ENCODE results near the gene PRCD.

The PRCD gene

GRCh38 chr17:76570457-76570856 lies 30.6 kb downstream of the PRCD start:
- no peak overlapping the region for H3K27ac ChIP-seq (ENCODE audit: low read depth, low read length)
- no peak overlapping the region for H3K9ac ChIP-seq (ENCODE audit: low read length)
- no peak overlapping the region for H3K4me3 ChIP-seq (ENCODE audit: low read length)
- no peaks in the 10 kb centered on the region for H3K4me1 ChIP-seq (ENCODE audit: control insufficient read depth, insufficient read depth, low read length)
- H3K27me3 ChIP-seq (ENCODE audit: control insufficient read depth, insufficient read depth, low read length) = no peaks in the 10 kb centered on the region
- no peaks in the 10 kb centered on the region for H3K36me3 ChIP-seq (ENCODE audit: control insufficient read depth, insufficient read depth, low read length)

- H3K9ac ChIP-seq (ENCODE audit: low read length) = no peak overlapping the region
- H3K27ac ChIP-seq (ENCODE audit: low read depth, low read length) = no peak overlapping the region
- no peaks in the 10 kb centered on the region for H3K36me3 ChIP-seq (ENCODE audit: control insufficient read depth, insufficient read depth, low read length)
- no peaks in the 10 kb centered on the region for H3K4me1 ChIP-seq (ENCODE audit: control insufficient read depth, insufficient read depth, low read length)
- no peak overlapping the region for H3K4me3 ChIP-seq (ENCODE audit: low read length)
- no peaks in the 10 kb centered on the region for H3K27me3 ChIP-seq (ENCODE audit: control insufficient read depth, insufficient read depth, low read length)
Observed at GRCh38 chr17:76570877-76571471, 31.1 kb downstream of the PRCD start.

GRCh38 chr17:76572201-76572910 lies 32.5 kb downstream of the PRCD start:
- no peaks in the 10 kb centered on the region for H3K36me3 ChIP-seq (ENCODE audit: control insufficient read depth, insufficient read depth, low read length)
- H3K4me1 ChIP-seq (ENCODE audit: control insufficient read depth, insufficient read depth, low read length) = peaks cover 2% of the 10 kb centered on the region
- no peaks in the 10 kb centered on the region for H3K27me3 ChIP-seq (ENCODE audit: control insufficient read depth, insufficient read depth, low read length)
- no peak overlapping the region for H3K27ac ChIP-seq (ENCODE audit: low read depth, low read length)
- no peak overlapping the region for H3K4me3 ChIP-seq (ENCODE audit: low read length)
- no peak overlapping the region for H3K9ac ChIP-seq (ENCODE audit: low read length)

- H3K4me3 ChIP-seq (ENCODE audit: low read length) = no peak overlapping the region
- peaks cover 2% of the 10 kb centered on the region for H3K4me1 ChIP-seq (ENCODE audit: control insufficient read depth, insufficient read depth, low read length)
- no peaks in the 10 kb centered on the region for H3K27me3 ChIP-seq (ENCODE audit: control insufficient read depth, insufficient read depth, low read length)
- no peak overlapping the region for H3K27ac ChIP-seq (ENCODE audit: low read depth, low read length)
- no peaks in the 10 kb centered on the region for H3K36me3 ChIP-seq (ENCODE audit: control insufficient read depth, insufficient read depth, low read length)
- no peak overlapping the region for H3K9ac ChIP-seq (ENCODE audit: low read length)
Observed at GRCh38 chr17:76573096-76573495, 33.3 kb downstream of the PRCD start.

- Histone ChIP-seq H3K9ac (ENCODE audit: low read length) (no peak overlapping the region), H3K27ac (ENCODE audit: low read depth, low read length) (no peak overlapping the region), H3K4me1 (ENCODE audit: control insufficient read depth, insufficient read depth, low read length) (peaks cover 2% of the 10 kb centered on the region), H3K4me3 (ENCODE audit: low read length) (no peak overlapping the region), H3K36me3 (ENCODE audit: control insufficient read depth, insufficient read depth, low read length) (no peaks in the 10 kb centered on the region), H3K27me3 (ENCODE audit: control insufficient read depth, insufficient read depth, low read length) (no peaks in the 10 kb centered on the region)
Observed at GRCh38 chr17:76574166-76574565, 34.3 kb downstream of the PRCD start.

- no peaks in the 10 kb centered on the region for H3K27me3 ChIP-seq (ENCODE audit: control insufficient read depth, insufficient read depth, low read length)
- H3K9ac ChIP-seq (ENCODE audit: low read length) = no peak overlapping the region
- no peak overlapping the region for H3K27ac ChIP-seq (ENCODE audit: low read depth, low read length)
- peaks cover 2% of the 10 kb centered on the region for H3K4me1 ChIP-seq (ENCODE audit: control insufficient read depth, insufficient read depth, low read length)
- no peak overlapping the region for H3K4me3 ChIP-seq (ENCODE audit: low read length)
- H3K36me3 ChIP-seq (ENCODE audit: control insufficient read depth, insufficient read depth, low read length) = no peaks in the 10 kb centered on the region
Observed at GRCh38 chr17:76575570-76575969, 35.7 kb downstream of the PRCD start.

GRCh38 chr17:76576189-76576588 lies 36.3 kb downstream of the PRCD start:
- Histone ChIP-seq H3K27ac (ENCODE audit: low read depth, low read length) (no peak overlapping the region), H3K9ac (ENCODE audit: low read length) (no peak overlapping the region), H3K36me3 (ENCODE audit: control insufficient read depth, insufficient read depth, low read length) (no peaks in the 10 kb centered on the region), H3K4me3 (ENCODE audit: low read length) (no peak overlapping the region), H3K27me3 (ENCODE audit: control insufficient read depth, insufficient read depth, low read length) (no peaks in the 10 kb centered on the region), H3K4me1 (ENCODE audit: control insufficient read depth, insufficient read depth, low read length) (peaks cover 2% of the 10 kb centered on the region)

- Histone ChIP-seq H3K36me3 (ENCODE audit: control insufficient read depth, insufficient read depth, low read length) (no peaks in the 10 kb centered on the region), H3K27ac (ENCODE audit: low read depth, low read length) (no peak overlapping the region), H3K4me3 (ENCODE audit: low read length) (no peak overlapping the region), H3K4me1 (ENCODE audit: control insufficient read depth, insufficient read depth, low read length) (peaks cover 2% of the 10 kb centered on the region), H3K9ac (ENCODE audit: low read length) (no peak overlapping the region), H3K27me3 (ENCODE audit: control insufficient read depth, insufficient read depth, low read length) (no peaks in the 10 kb centered on the region)
Observed at GRCh38 chr17:76577876-76578275, 38.0 kb downstream of the PRCD start.

- Histone ChIP-seq H3K4me3 (ENCODE audit: low read length) (no peak overlapping the region), H3K4me1 (ENCODE audit: control insufficient read depth, insufficient read depth, low read length) (peaks cover 2% of the 10 kb centered on the region), H3K27me3 (ENCODE audit: control insufficient read depth, insufficient read depth, low read length) (no peaks in the 10 kb centered on the region), H3K27ac (ENCODE audit: low read depth, low read length) (no peak overlapping the region), H3K36me3 (ENCODE audit: control insufficient read depth, insufficient read depth, low read length) (no peaks in the 10 kb centered on the region), H3K9ac (ENCODE audit: low read length) (no peak overlapping the region)
Observed at GRCh38 chr17:76578376-76578775, 38.5 kb downstream of the PRCD start.

GRCh38 chr17:76579281-76579680 lies 39.4 kb downstream of the PRCD start:
- no peak overlapping the region for H3K27ac ChIP-seq (ENCODE audit: low read depth, low read length)
- no peak overlapping the region for H3K4me3 ChIP-seq (ENCODE audit: low read length)
- peaks cover 2% of the 10 kb centered on the region for H3K4me1 ChIP-seq (ENCODE audit: control insufficient read depth, insufficient read depth, low read length)
- no peak overlapping the region for H3K9ac ChIP-seq (ENCODE audit: low read length)
- H3K36me3 ChIP-seq (ENCODE audit: control insufficient read depth, insufficient read depth, low read length) = no peaks in the 10 kb centered on the region
- H3K27me3 ChIP-seq (ENCODE audit: control insufficient read depth, insufficient read depth, low read length) = no peaks in the 10 kb centered on the region

GRCh38 chr17:76581515-76581914 lies 41.7 kb downstream of the PRCD start:
- Histone ChIP-seq H3K4me1 (ENCODE audit: control insufficient read depth, insufficient read depth, low read length) (no peaks in the 10 kb centered on the region), H3K27ac (ENCODE audit: low read depth, low read length) (no peak overlapping the region), H3K9ac (ENCODE audit: low read length) (no peak overlapping the region), H3K27me3 (ENCODE audit: control insufficient read depth, insufficient read depth, low read length) (peaks cover 7% of the 10 kb centered on the region), H3K36me3 (ENCODE audit: control insufficient read depth, insufficient read depth, low read length) (no peaks in the 10 kb centered on the region), H3K4me3 (ENCODE audit: low read length) (no peak overlapping the region)

GRCh38 chr17:76582660-76583059 lies 42.8 kb downstream of the PRCD start:
- H3K27ac ChIP-seq (ENCODE audit: low read depth, low read length) = no peak overlapping the region
- no peak overlapping the region for H3K9ac ChIP-seq (ENCODE audit: low read length)
- peaks cover 13% of the 10 kb centered on the region for H3K27me3 ChIP-seq (ENCODE audit: control insufficient read depth, insufficient read depth, low read length)
- no peaks in the 10 kb centered on the region for H3K36me3 ChIP-seq (ENCODE audit: control insufficient read depth, insufficient read depth, low read length)
- H3K4me3 ChIP-seq (ENCODE audit: low read length) = no peak overlapping the region
- no peaks in the 10 kb centered on the region for H3K4me1 ChIP-seq (ENCODE audit: control insufficient read depth, insufficient read depth, low read length)

- Histone ChIP-seq H3K4me1 (ENCODE audit: control insufficient read depth, insufficient read depth, low read length) (no peaks in the 10 kb centered on the region), H3K9ac (ENCODE audit: low read length) (peak overlapping the region; percentile 36), H3K4me3 (ENCODE audit: low read length) (peak overlapping the region; percentile 46), H3K36me3 (ENCODE audit: control insufficient read depth, insufficient read depth, low read length) (no peaks in the 10 kb centered on the region), H3K27me3 (ENCODE audit: control insufficient read depth, insufficient read depth, low read length) (peaks cover 21% of the 10 kb centered on the region), H3K27ac (ENCODE audit: low read depth, low read length) (no peak overlapping the region)
Observed at GRCh38 chr17:76584427-76585032, 44.7 kb downstream of the PRCD start.
